GM21717 (cell line): Measurements from ENCODE around the gene ZNF774.
"Not testable (repeated sequence)": the region's sequence is repeated elsewhere in the genome, so short reads cannot be mapped to it uniquely, and the experiment has no call there.

Experiments used
- ATAC-seq: cut with Tn5 transposase; IDR thresholded peaks from one replicate; pipeline ENCODE4 v1.9.1; 2021; ENCODE audit warnings: mild to moderate bottlenecking, moderate library complexity; ENCODE audit not compliant: unreplicated experiment

Gene ZNF774

GRCh38 chr15:90387534-90388461 is 35.7 kb downstream of the ZNF774 start, which contains the start of gene IQGAP1:
Gene IQGAP1, plus strand, starts transcription at chr15:90388242. Its CDS starts 100 bp downstream, at chr15:90388342.
- ATAC-seq, result peak; percentile 90

GRCh38 chr15:90388462-90389380 is 36.6 kb downstream of the ZNF774 start:
- peak; percentile 54 for ATAC-seq

- ATAC-seq, result no peak
These were observed 37.4 kb downstream of the ZNF774 start for GRCh38 chr15:90389513-90389912.

GRCh38 chr15:90393040-90393439 is 41.0 kb downstream of the ZNF774 start:
- ATAC-seq, result no peak

- ATAC-seq, result no peak
These were observed 42.0 kb downstream of the ZNF774 start for GRCh38 chr15:90394074-90394473.

- no peak for ATAC-seq
These were observed 42.8 kb downstream of the ZNF774 start for GRCh38 chr15:90394748-90395442.

GRCh38 chr15:90396321-90396720 is 44.2 kb downstream of the ZNF774 start:
- ATAC-seq, result no peak

GRCh38 chr15:90400005-90400758 is 48.1 kb downstream of the ZNF774 start:
- no peak for ATAC-seq

GRCh38 chr15:90400759-90401314 is 48.8 kb downstream of the ZNF774 start:
- peak; percentile 99 for ATAC-seq

- ATAC-seq, result no peak
These were observed 49.4 kb downstream of the ZNF774 start for GRCh38 chr15:90401495-90401894.

- ATAC-seq, result no peak
These were observed 50.1 kb downstream of the ZNF774 start for GRCh38 chr15:90402223-90402622.

- ATAC-seq, result no peak
These were observed 50.7 kb downstream of the ZNF774 start for GRCh38 chr15:90402767-90403166.

GRCh38 chr15:90405055-90405607 is 53.0 kb downstream of the ZNF774 start:
- ATAC-seq, result no peak

GRCh38 chr15:90407336-90407735 is 55.3 kb downstream of the ZNF774 start:
- ATAC-seq, result no peak

GRCh38 chr15:90407871-90408317 is 55.8 kb downstream of the ZNF774 start:
- no peak for ATAC-seq

- ATAC-seq, result no peak
These were observed 56.6 kb downstream of the ZNF774 start for GRCh38 chr15:90408657-90409056.

GRCh38 chr15:90409587-90409986 is 57.5 kb downstream of the ZNF774 start:
- ATAC-seq, result not testable (repeated sequence)

- not testable (repeated sequence) for ATAC-seq
These were observed 58.2 kb downstream of the ZNF774 start for GRCh38 chr15:90410316-90410715.

- ATAC-seq, result no peak
These were observed 59.1 kb downstream of the ZNF774 start for GRCh38 chr15:90411176-90411575.
